IMR-90 (cell line): ENCODE measurements around the gene NAGS. TPM values are rescaled to one million over a fixed set of nuclear protein-coding genes. Genes with fewer than 3 reads are reported as not detected.
"Not testable (repeated sequence)": the region's sequence is repeated elsewhere in the genome, so short reads cannot be mapped to it uniquely, and the experiment has no call there.

Source experiments
- ATAC-seq: fragments of 200-7000 bp; cut with Tn5 transposase; 2 replicates; pipeline ENCODE4 v1.9.1; 2020; ENCODE audit warnings: low read depth, mild to moderate bottlenecking, moderate library complexity
- BruUV-seq: library from RNA; stranded (reverse); fragments of 400-500 nt; replicated peaks from 2 replicates; lab custom pipeline; 2021; lab: Mats Ljungman, UMichigan
- CTCF ChIA-PET: fragments of 300-600 bp; formaldehyde crosslinking; extraction: SDS; loops from one replicate; lab custom pipeline; 2021; ENCODE audit warnings: antibody characterized with exemption; lab: Yijun Ruan, JAX
- POLR2A ChIA-PET: fragments of 300-600 bp; sonication (Branson Sonifier 250); formaldehyde crosslinking; loops from one replicate; lab custom pipeline; 2022; ENCODE audit warnings: antibody characterized with exemption; ENCODE audit not compliant: unreplicated experiment; lab: Charles Lee
- DNase-seq: peaks from one replicate; pipeline ENCODE4 v3.0.0; 2013
- H2AFZ ChIP-seq: replicated peaks from 2 replicates; pipeline ENCODE3; 2013; ENCODE audit warnings: low read length, mild to moderate bottlenecking; ENCODE audit not compliant: poor library complexity
- H2AK5ac ChIP-seq: 2 replicates; pipeline ENCODE4 v1.6.1; 2013; ENCODE audit warnings: low read depth, low read length, inconsistent platforms
- H2AK9ac ChIP-seq: replicated peaks from 2 replicates; pipeline ENCODE3; 2013; ENCODE audit warnings: mild to moderate bottlenecking, low read depth, low read length, moderate library complexity; ENCODE audit not compliant: poor library complexity
- H2BK120ac ChIP-seq: 2 replicates; pipeline ENCODE4 v1.6.1; 2013; ENCODE audit warnings: low read depth, low read length, inconsistent platforms
- H2BK15ac ChIP-seq: 3 replicates; pipeline ENCODE4 v1.6.1; 2013; ENCODE audit warnings: low read depth, low read length, inconsistent platforms
- H2BK20ac ChIP-seq: 2 replicates; pipeline ENCODE4 v1.6.1; 2013; ENCODE audit warnings: low read depth, mild to moderate bottlenecking, inconsistent platforms, low read length, moderate library complexity
- H2BK5ac ChIP-seq: 2 replicates; pipeline ENCODE4 v1.6.1; 2013; ENCODE audit warnings: mild to moderate bottlenecking, low read depth, low read length, inconsistent platforms; ENCODE audit not compliant: poor library complexity, severe bottlenecking
- H3K14ac ChIP-seq: replicated peaks from 2 replicates; pipeline ENCODE4 v1.6.1; 2013; ENCODE audit warnings: low read depth, low read length, inconsistent platforms
- H3K18ac ChIP-seq: 2 replicates; pipeline ENCODE4 v1.6.1; 2013; ENCODE audit warnings: low read depth, low read length, control low read depth
- H3K23ac ChIP-seq: 2 replicates; pipeline ENCODE4 v1.6.1; 2013; ENCODE audit warnings: low read depth, low read length, inconsistent platforms
- H3K27ac ChIP-seq: 2 replicates; pipeline ENCODE4 v1.5.1; 2013; ENCODE audit warnings: mild to moderate bottlenecking, control low read depth, low read length; ENCODE audit not compliant: insufficient read depth
- H3K27me3 ChIP-seq: 2 replicates; pipeline ENCODE4 v1.6.1; 2013; ENCODE audit warnings: low read length; ENCODE audit not compliant: control insufficient read depth, insufficient read depth
- H3K36me3 ChIP-seq: 2 replicates; pipeline ENCODE4 v1.6.1; 2013; ENCODE audit warnings: low read length, mixed read lengths; ENCODE audit not compliant: control insufficient read depth, insufficient read depth
- H3K4ac ChIP-seq: 2 replicates; pipeline ENCODE4 v1.6.1; 2013; ENCODE audit warnings: low read depth, low read length, inconsistent platforms
- H3K4me1 ChIP-seq: 2 replicates; pipeline ENCODE4 v1.6.1; 2013; ENCODE audit warnings: low read length, mixed read lengths; ENCODE audit not compliant: control insufficient read depth, insufficient read depth
- H3K4me2 ChIP-seq: 2 replicates; pipeline ENCODE4 v1.6.1; 2013; ENCODE audit warnings: low read depth, mild to moderate bottlenecking, control low read depth, low read length, moderate library complexity
- H3K4me3 ChIP-seq: 2 replicates; pipeline ENCODE4 v1.5.1; 2013; ENCODE audit warnings: low read depth, mild to moderate bottlenecking, control low read depth, low read length, moderate library complexity; ENCODE audit not compliant: insufficient read depth
- H3K56ac ChIP-seq: 2 replicates; pipeline ENCODE4 v1.6.1; 2013; ENCODE audit warnings: low read length, inconsistent platforms; ENCODE audit not compliant: insufficient read depth; ENCODE audit errors: extremely low read depth
- H3K79me1 ChIP-seq, 2 experiments: 2 replicates each; pipeline ENCODE4 v1.6.1; 2013; ENCODE audit warnings: low read length in 2 of 2, inconsistent platforms in 1 of 2, low read depth in 1 of 2
- H3K9ac ChIP-seq: 2 replicates; pipeline ENCODE4 v1.6.1; 2013; ENCODE audit warnings: low read depth, low read length, control low read depth
- H3K9me1 ChIP-seq: 2 replicates; pipeline ENCODE4 v1.6.1; 2013; ENCODE audit warnings: low read length, inconsistent platforms; ENCODE audit not compliant: insufficient read depth
- H3K9me3 ChIP-seq: 2 replicates; pipeline ENCODE4 v1.6.1; 2013; ENCODE audit warnings: low read length; ENCODE audit not compliant: control insufficient read depth, insufficient read depth
- H4K20me1 ChIP-seq: 2 replicates; pipeline ENCODE4 v1.6.1; 2013; ENCODE audit warnings: low read length, inconsistent platforms; ENCODE audit not compliant: insufficient read depth
- H4K5ac ChIP-seq: 2 replicates; pipeline ENCODE4 v1.6.1; 2013; ENCODE audit warnings: mild to moderate bottlenecking, low read depth, low read length, control low read depth
- H4K8ac ChIP-seq, 2 experiments: 2 replicates each; pipeline ENCODE4 v1.6.1; 2013; ENCODE audit warnings: low read depth in 2 of 2, low read length in 2 of 2, control low read depth in 1 of 2, inconsistent platforms in 1 of 2
- H4K91ac ChIP-seq: 2 replicates; pipeline ENCODE4 v1.6.1; 2013; ENCODE audit warnings: low read depth, low read length, inconsistent platforms; ENCODE audit not compliant: insufficient read depth
- WGBS, 2 experiments: methylation state at CpG; one replicate each; pipeline versions ENCODE4 v1.1.5 to v1.1.7; 2013; ENCODE audit warnings: missing lambda C conversion rate in 2 of 2; ENCODE audit not compliant: insufficient read length in 1 of 2; ENCODE audit errors: extremely low coverage in 2 of 2; 5-methylcytosine and 5-hydroxymethylcytosine counted together
- dilution Hi-C: fragments of 300-500 bp; cut with HindIII; formaldehyde crosslinking; loops from one replicate; pipeline ENCODE4 v1.14.3; 2018; ENCODE audit warnings: low sequenced_read_pairs; ENCODE audit not compliant: unreplicated experiment
- in situ Hi-C: fragments of 300-500 bp; cut with MboI; formaldehyde crosslinking; loops from 3 replicates; pipeline ENCODE4 v1.14.3; 2019; ENCODE audit warnings: low sequenced_read_pairs, inconsistent platforms, mixed read lengths
- intact Hi-C: fragments of 100-400 bp; cut with micrococcal nuclease; formaldehyde crosslinking; loops from 2 replicates; pipeline ENCODE4 v1.10.0; 2022
- polyA plus RNA-seq, 3 experiments: library from polyadenylated mRNA; depleted of rRNA; stranded (reverse); fragments of >200 nt; gene quantifications; 2 replicates each; pipeline ENCODE4 v1.2.3, GENCODE V29; 2012; ENCODE audit warnings: low replicate concordance in 1 of 3
- total RNA-seq: library from RNA; depleted of rRNA; stranded (reverse); fragments of >200 nt; gene quantifications from 2 replicates; pipeline ENCODE4 v1.2.3, GENCODE V29; 2012

NAGS gene
- total and polyA plus RNA-seq, 2 of the 4 experiments (the other 2 are of a cell fraction), result 0.54 to 0.99 TPM

- H3K27me3 ChIP-seq, H3K4me2 ChIP-seq, H3K56ac ChIP-seq, BruUV-seq, H3K14ac ChIP-seq, dilution Hi-C loops, H3K9me3 ChIP-seq, intact Hi-C loops, H3K9me1 ChIP-seq, H4K8ac ChIP-seq, H3K4me1 ChIP-seq, H3K27ac ChIP-seq, H2BK15ac ChIP-seq, H3K18ac ChIP-seq, H2AK9ac ChIP-seq, H2BK120ac ChIP-seq, H4K5ac ChIP-seq, H4K91ac ChIP-seq, H3K4me3 ChIP-seq, in situ Hi-C loops, H3K23ac ChIP-seq, H2AFZ ChIP-seq, H3K4ac ChIP-seq, H4K20me1 ChIP-seq, H2BK5ac ChIP-seq, DNase-seq, POLR2A ChIA-PET, H3K9ac ChIP-seq, H2AK5ac ChIP-seq, H2BK20ac ChIP-seq, ATAC-seq: not testable (repeated sequence)
- 96% methylated on average over 3 of the region's 7 CpGs; no CpG with 5 or more reads in 1 of the 2 experiments for WGBS, 2 experiments
- Histone ChIP-seq H3K79me1 (peaks cover 3 to 15% of the 10 kb centered on the region in 2 experiments; a peak in 1 of 4 replicates), H3K36me3 (peaks cover 17% of the 10 kb centered on the region)
- CTCF ChIA-PET, result interaction anchor here (0.9 kb wide), 1 partner anchor 11 kb away, joined by 3 read pairs; no protein-coding TSS in a partner anchor
These were observed 16.8 kb downstream of the NAGS start for GRCh38 chr17:44021227-44021626.
